ENCODE results near the gene KIRREL3. TPM values are rescaled to one million over a fixed set of nuclear protein-coding genes. Genes with fewer than 3 reads are reported as not detected.

KIRREL3 gene
- polyA plus RNA-seq, 3 donors, result 2.1 to 2.6 (median 2.5) TPM

GRCh38 chr11:126853732-126854131 lies 146.8 kb downstream of the KIRREL3 start:
- no peak for DNase-seq (ENCODE audit: extremely low read depth in 1 of 11, low read depth in 9 of 11, low spot score in 4 of 11)

GRCh38 chr11:126844789-126845188 lies 155.8 kb downstream of the KIRREL3 start:
- DNase-seq (ENCODE audit: extremely low read depth in 1 of 11, low read depth in 9 of 11, low spot score in 4 of 11), result no peak

- no peak for DNase-seq (ENCODE audit: extremely low read depth in 1 of 11, low read depth in 9 of 11, low spot score in 4 of 11)
Measured at GRCh38 chr11:126843096-126843495, 157.5 kb downstream of the KIRREL3 start.

GRCh38 chr11:126841999-126842398 lies 158.6 kb downstream of the KIRREL3 start:
- no peak for DNase-seq (ENCODE audit: extremely low read depth in 1 of 11, low read depth in 9 of 11, low spot score in 4 of 11)

- DNase-seq (ENCODE audit: extremely low read depth in 1 of 11, low read depth in 9 of 11, low spot score in 4 of 11), result no peak
Measured at GRCh38 chr11:126840975-126841374, 159.6 kb downstream of the KIRREL3 start.

- no peak for DNase-seq (ENCODE audit: extremely low read depth in 1 of 11, low read depth in 9 of 11, low spot score in 4 of 11)
Measured at GRCh38 chr11:126840201-126840886, 160.2 kb downstream of the KIRREL3 start.

GRCh38 chr11:126839496-126839895 lies 161.1 kb downstream of the KIRREL3 start:
- no peak for DNase-seq (ENCODE audit: extremely low read depth in 1 of 11, low read depth in 9 of 11, low spot score in 4 of 11)

GRCh38 chr11:126838779-126839178 lies 161.8 kb downstream of the KIRREL3 start:
- no peak for DNase-seq (ENCODE audit: extremely low read depth in 1 of 11, low read depth in 9 of 11, low spot score in 4 of 11)

GRCh38 chr11:126837581-126837980 lies 163.0 kb downstream of the KIRREL3 start:
- DNase-seq (ENCODE audit: extremely low read depth in 1 of 11, low read depth in 9 of 11, low spot score in 4 of 11), result no peak

GRCh38 chr11:126834573-126834972 lies 166.0 kb downstream of the KIRREL3 start:
- DNase-seq (ENCODE audit: extremely low read depth in 1 of 11, low read depth in 9 of 11, low spot score in 4 of 11), result no peak

- no peak for DNase-seq (ENCODE audit: extremely low read depth in 1 of 11, low read depth in 9 of 11, low spot score in 4 of 11)
Measured at GRCh38 chr11:126834149-126834548, 166.4 kb downstream of the KIRREL3 start.

- DNase-seq (ENCODE audit: extremely low read depth in 1 of 11, low read depth in 9 of 11, low spot score in 4 of 11), result no peak
Measured at GRCh38 chr11:126833065-126833464, 167.5 kb downstream of the KIRREL3 start.

- DNase-seq (ENCODE audit: extremely low read depth in 1 of 11, low read depth in 9 of 11, low spot score in 4 of 11), result no peak
Measured at GRCh38 chr11:126832387-126832786, 168.2 kb downstream of the KIRREL3 start.

GRCh38 chr11:126830216-126830806 lies 170.3 kb downstream of the KIRREL3 start:
- DNase-seq (ENCODE audit: extremely low read depth in 1 of 11, low read depth in 9 of 11, low spot score in 4 of 11), result no peak

- DNase-seq (ENCODE audit: extremely low read depth in 1 of 11, low read depth in 9 of 11, low spot score in 4 of 11), result no peak
Measured at GRCh38 chr11:126829716-126830115, 170.9 kb downstream of the KIRREL3 start.

- DNase-seq (ENCODE audit: extremely low read depth in 1 of 11, low read depth in 9 of 11, low spot score in 4 of 11), result no peak
Measured at GRCh38 chr11:126824035-126824607, 176.4 kb downstream of the KIRREL3 start.

- no peak for DNase-seq (ENCODE audit: extremely low read depth in 1 of 11, low read depth in 9 of 11, low spot score in 4 of 11)
Measured at GRCh38 chr11:126823274-126823673, 177.3 kb downstream of the KIRREL3 start.

GRCh38 chr11:126821827-126822226 lies 178.7 kb downstream of the KIRREL3 start:
- DNase-seq (ENCODE audit: extremely low read depth in 1 of 11, low read depth in 9 of 11, low spot score in 4 of 11), result no peak

- DNase-seq (ENCODE audit: extremely low read depth in 1 of 11, low read depth in 9 of 11, low spot score in 4 of 11), result no peak
Measured at GRCh38 chr11:126819194-126819593, 181.4 kb downstream of the KIRREL3 start.

Measured in renal cortex interstitium (tissue), 11 donors.